K562 (cell line): ENCODE measurements around the gene FXYD4. TPM values are rescaled to one million over a fixed set of nuclear protein-coding genes. Genes with fewer than 3 reads are reported as not detected.

Experiments used
- ATAC-seq: fragments of 200-7000 bp; cut with Tn5 transposase; 3 replicates; pipeline ENCODE4 v1.9.1; 2020; ENCODE audit warnings: moderate library complexity
- BruUV-seq: library from RNA; stranded (reverse); fragments of 400-500 nt; replicated peaks from 2 replicates; lab custom pipeline; 2021; lab: Mats Ljungman, UMichigan
- CTCF ChIA-PET: fragments of 300-600 bp; formaldehyde crosslinking; extraction: SDS; loops from one replicate; lab custom pipeline; 2021; ENCODE audit warnings: low intra/inter-chr PET ratio; lab: Yijun Ruan, JAX
- POLR2A ChIA-PET: fragments of 300-600, 350-650 bp; sonication (Branson Sonifier 250); formaldehyde crosslinking; extraction: SDS; loops from one replicate; lab custom pipeline; 2021; ENCODE audit warnings: antibody characterized with exemption, inconsistent platforms; lab: Yijun Ruan, JAX
- DNase-seq, 4 experiments: peaks; one replicate each; pipeline versions ENCODE4 v3.0.0 to v3.0.0-alpha.2; 2011 to 2018; ENCODE audit warnings: low spot score in 3 of 4, mixed read lengths in 3 of 4; ENCODE audit errors: extremely low read depth in 1 of 4
- FAIRE-seq: peaks from 2 replicates; lab custom pipeline; 2011; peaks lifted over from hg19 to GRCh38; lab: Jason Lieb, UNC
- H2AFZ ChIP-seq: 2 replicates; pipeline ENCODE4 v1.6.0; 2011; ENCODE audit warnings: low read depth, low read length, control low read depth, inconsistent platforms
- H3K27ac ChIP-seq: fragments of 200-600 bp; 3 replicates; pipeline ENCODE4 v1.8.0; 2011; ENCODE audit warnings: low read depth, mild to moderate bottlenecking, control low read depth, inconsistent platforms, low read length, moderate library complexity, mixed read lengths; ENCODE audit errors: extremely low read depth
- H3K27me3 ChIP-seq, 2 experiments: fragments of 300-600 bp in 1 of 2; 2 replicates in 1 of 2; 3 replicates in 1 of 2; pipeline versions ENCODE4 v1.6.0 to v1.8.0; 2011; ENCODE audit warnings: inconsistent platforms in 2 of 2, low read length in 2 of 2, mild to moderate bottlenecking in 1 of 2, mixed read lengths in 1 of 2, moderate library complexity in 1 of 2; ENCODE audit not compliant: control insufficient read depth in 2 of 2, insufficient read depth in 2 of 2
- H3K36me3 ChIP-seq: fragments of 300-600 bp; 3 replicates; pipeline ENCODE4 v1.8.0; 2011; ENCODE audit warnings: mild to moderate bottlenecking, low read length, inconsistent platforms; ENCODE audit not compliant: control insufficient read depth, insufficient read depth
- H3K4me1 ChIP-seq, 2 experiments: fragments of 200-600 bp in 1 of 2; replicated peaks in 1 of 2; 2 replicates in 1 of 2; 3 replicates in 1 of 2; pipeline versions ENCODE4 v1.5.1 to v1.8.0; 2011; ENCODE audit warnings: inconsistent platforms in 2 of 2, low read length in 2 of 2, mild to moderate bottlenecking in 1 of 2, mixed read lengths in 1 of 2, moderate library complexity in 1 of 2; ENCODE audit not compliant: control insufficient read depth in 2 of 2, insufficient read depth in 2 of 2
- H3K4me2 ChIP-seq: 2 replicates; pipeline ENCODE4 v1.6.1; 2011; ENCODE audit warnings: low read length, control low read depth, inconsistent platforms, mixed read lengths; ENCODE audit not compliant: insufficient read depth
- H3K4me3 ChIP-seq: fragments of 200-600 bp; sonication (generic), shearing (Covaris generic); 2 replicates; pipeline ENCODE4 v1.5.1; 2016; ENCODE audit warnings: control low read depth, inconsistent platforms
- H3K79me2 ChIP-seq: fragments of 200-600 bp; 3 replicates; pipeline ENCODE4 v1.8.0; 2011; ENCODE audit warnings: low read length, inconsistent platforms; ENCODE audit not compliant: control insufficient read depth, insufficient read depth
- H3K9ac ChIP-seq, 2 experiments: 2 replicates each; pipeline versions ENCODE4 v1.6.0 to v1.6.1; 2011; ENCODE audit warnings: low read depth in 2 of 2, low read length in 2 of 2, control low read depth in 1 of 2, inconsistent platforms in 1 of 2, mild to moderate bottlenecking in 1 of 2, mixed read lengths in 1 of 2; ENCODE audit not compliant: insufficient read depth in 1 of 2
- H3K9me1 ChIP-seq: one replicate; pipeline ENCODE4 v1.6.0; 2011; ENCODE audit warnings: inconsistent platforms, mild to moderate bottlenecking, low read length, moderate library complexity; ENCODE audit not compliant: control insufficient read depth, insufficient read depth
- H3K9me3 ChIP-seq: replicated peaks from 2 replicates; pipeline ENCODE4 v1.5.1; 2011; ENCODE audit warnings: low read depth, low read length, inconsistent platforms; ENCODE audit not compliant: control insufficient read depth, insufficient read depth
- H4K20me1 ChIP-seq: replicated peaks from 2 replicates; pipeline ENCODE4 v1.6.1; 2011; ENCODE audit warnings: low read length, inconsistent platforms, mixed read lengths; ENCODE audit not compliant: control insufficient read depth, insufficient read depth
- CREBBP ChIP-seq: IDR thresholded peaks from one replicate; pipeline ENCODE4 v1.6.1; 2012; ENCODE audit warnings: low read depth, mild to moderate bottlenecking, control low read depth, inconsistent platforms, low read length
- FOXJ2 ChIP-seq: fragments of 200-800 bp; sonication (Bioruptor generic); IDR thresholded peaks from 2 replicates; pipeline ENCODE4 v1.6.1; 2016; ENCODE audit warnings: missing genetic modification characterization, missing compliant biosample characterization
- FOXM1 ChIP-seq, 2 experiments: fragments of 450-650 bp in 1 of 2; sonication (generic) in 1 of 2; formaldehyde crosslinking in 1 of 2; IDR thresholded peaks; 2 replicates each; pipeline versions ENCODE4 v1.6.1 to v1.9.0; 2017 to 2022; ENCODE audit warnings: low read depth in 2 of 2, mild to moderate bottlenecking in 2 of 2, missing genetic modification reagents in 1 of 2, moderate library complexity in 1 of 2
- GTF2F1 ChIP-seq: IDR thresholded peaks from 2 replicates; pipeline ENCODE4 v1.6.1; 2011; ENCODE audit warnings: low read depth, low read length, improper control_type of control experiment
- HCFC1 ChIP-seq: IDR thresholded peaks from 2 replicates; pipeline ENCODE4 v1.6.1; 2012; ENCODE audit warnings: low read depth, low read length, improper control_type of control experiment
- KLF1 ChIP-seq: fragments of 450-650 bp; IDR thresholded peaks from 2 replicates; pipeline ENCODE4 v1.6.1; 2016; ENCODE audit warnings: missing genetic modification characterization, missing compliant biosample characterization
- MLX ChIP-seq, 2 experiments: fragments of 450-650 bp in 1 of 2; sonication (generic) in 1 of 2; formaldehyde crosslinking; conservative IDR thresholded peaks; 2 replicates each; pipeline versions ENCODE4 v1.4.0 to v1.8.1; 2020 to 2022; ENCODE audit warnings: mild to moderate bottlenecking in 1 of 2, missing genetic modification reagents in 1 of 2
- NFE2 ChIP-seq: IDR thresholded peaks from 2 replicates; pipeline ENCODE4 v1.6.1; 2014; ENCODE audit warnings: antibody characterized with exemption, low read depth
- NR2C1 ChIP-seq, 2 experiments: fragments of 450-650 bp; IDR thresholded peaks; 2 replicates each; pipeline ENCODE4 v1.6.1; 2017; ENCODE audit warnings: mild to moderate bottlenecking in 2 of 2, antibody characterized with exemption in 1 of 2, inconsistent platforms in 1 of 2, missing compliant biosample characterization in 1 of 2, missing genetic modification characterization in 1 of 2
- RCOR1 ChIP-seq, 2 experiments: IDR thresholded peaks; 2 replicates each; pipeline ENCODE4 v1.6.1; 2012; ENCODE audit warnings: low read depth in 2 of 2, low read length in 2 of 2, borderline replicate concordance in 1 of 2, improper control_type of control experiment in 1 of 2
- ZEB2 ChIP-seq: fragments of 450-650 bp; IDR thresholded peaks from 2 replicates; pipeline ENCODE4 v1.6.1; 2016
- WGBS: fragments of 100-300 bp; shearing (Covaris generic); methylation state at CpG from one replicate; pipeline ENCODE4 v1.1.6; 2016; ENCODE audit warnings: low coverage, mixed read lengths; ENCODE audit not compliant: insufficient coverage; ENCODE audit errors: missing lambda C conversion rate; 5-methylcytosine and 5-hydroxymethylcytosine counted together
- in situ Hi-C: fragments of 300-500 bp; cut with MboI; formaldehyde crosslinking; loops from 4 replicates; pipeline ENCODE4 v1.15.0; 2018; ENCODE audit warnings: inconsistent platforms, mixed read lengths
- intact Hi-C: fragments of 100-400 bp; cut with micrococcal nuclease; formaldehyde crosslinking; loops from 2 replicates; pipeline ENCODE4 v1.14.2; 2022
- polyA plus RNA-seq, 8 experiments: library from polyadenylated mRNA; depleted of rRNA in 4 of 8; stranded (reverse) in 5 of 8; unstranded in 3 of 8; fragments of >200 nt; fragmentation: Nextera tagmentation in 2 of 8; fragmentation: Illumina TruSeq in 1 of 8; extraction: Ambion mirVana in 2 of 8; extraction: Trizol in 1 of 8; gene quantifications; 2 replicates each; pipeline versions ENCODE4 v1.2.1 to v1.2.3, GENCODE V29; 2011 to 2014; ENCODE audit warnings: inconsistent platforms in 1 of 8, missing spikeins in 1 of 8
- total RNA-seq, 7 experiments: library from RNA; depleted of rRNA in 6 of 7; stranded (reverse); fragments of >200 nt in 6 of 7; fragmentation: Illumina TruSeq in 2 of 7; extraction: Trizol in 2 of 7; gene quantifications; 2 replicates each; pipeline versions ENCODE4 v1.2.1 to v1.2.3, GENCODE V29; 2011 to 2021; ENCODE audit warnings: low replicate concordance in 1 of 7
- TF ChIP-seq, protein P1 (sequence below): sonication (generic); formaldehyde crosslinking; IDR thresholded peaks from 2 replicates; pipeline ENCODE4 v1.8.1; 2023; ENCODE audit warnings: mild to moderate bottlenecking, missing genetic modification reagents
- TF ChIP-seq, protein P2 (sequence below): fragments of 450-650 bp; IDR thresholded peaks from 2 replicates; pipeline ENCODE4 v1.7.1; 2018; ENCODE audit warnings: mild to moderate bottlenecking, low read depth; ENCODE audit not compliant: partially characterized antibody
- TF ChIP-seq, protein P3 (sequence below): fragments of 450-650 bp; IDR thresholded peaks from 2 replicates; pipeline ENCODE4 v1.6.1; 2014; ENCODE audit warnings: low read depth, mild to moderate bottlenecking, moderate library complexity, borderline replicate concordance

FXYD4 gene
- total and polyA plus RNA-seq, 9 of the 15 experiments (the other 6 are each of a cell fraction or from before 2014, with no cell fraction given): not detected

DNA sequence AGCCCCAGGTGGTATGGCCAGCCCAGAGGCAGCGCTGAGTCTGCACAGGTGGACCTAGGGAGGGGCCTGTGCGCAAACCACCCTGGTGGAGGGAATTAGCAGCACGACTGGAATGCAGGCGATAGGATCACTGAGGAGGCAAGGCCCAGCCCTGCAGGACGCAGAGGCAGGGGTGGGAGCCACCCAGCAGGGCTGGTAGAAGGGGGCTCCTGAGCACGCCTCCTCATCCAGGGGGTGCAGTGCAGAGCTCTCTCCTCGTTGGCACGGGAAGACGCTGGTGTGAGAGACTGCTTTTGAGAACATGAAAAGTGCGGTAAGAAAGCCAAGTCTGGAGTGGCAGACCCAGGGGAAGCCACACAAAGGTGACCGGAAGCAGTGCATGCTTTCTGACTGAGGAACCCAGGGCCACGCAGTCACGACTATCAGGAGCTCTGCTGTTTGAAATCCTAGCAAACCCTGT lies 6.0 kb downstream of the FXYD4 start:
- ATAC-seq (peak; percentile 84), DNase-seq (peak in 3 of 4 experiments; percentile 54 to 75 (median 67)), FAIRE-seq (no peak)
- H3K9me3 ChIP-seq: no peaks in the 10 kb centered on the region
- H3K9me1 ChIP-seq: no peaks in the 10 kb centered on the region
- peaks cover 0 to 12% of the 10 kb centered on the region in 2 experiments; a peak in 2 of 5 replicates for H3K27me3 ChIP-seq
- CTCF ChIA-PET: interaction anchor here (0.6 to 1.5 kb wide), 3 partner anchors 84 to 184 kb away, joined by 3 to 6 read pairs (median 3); no protein-coding TSS in a partner anchor
- H3K4me1 ChIP-seq: peaks cover 13 to 18% of the 10 kb centered on the region in 2 experiments; a peak in 4 of 5 replicates
- H3K4me2 ChIP-seq: no peak overlapping the region
- WGBS: 37% methylated on average over 13 of the region's 13 CpGs
- no peak overlapping the region for H3K4me3 ChIP-seq
- in situ Hi-C loops: no loop called here
- no peaks in the 10 kb centered on the region for H4K20me1 ChIP-seq
- no peak overlapping the region for H3K27ac ChIP-seq
- no peaks in the 10 kb centered on the region for H3K36me3 ChIP-seq
- intact Hi-C loops: no loop called here
- H2AFZ ChIP-seq: peak overlapping the region; percentile 29; the same call in 1 of the 2 replicates
- no TSS peak for BruUV-seq
- POLR2A ChIA-PET: interaction anchor here (0.7 to 1.3 kb wide), 3 partner anchors 8 to 632 kb away, joined by 3 to 6 read pairs (median 4); no protein-coding TSS in a partner anchor
- H3K9ac ChIP-seq: peak overlapping the region in 1 of 2 experiments; percentile 54; a peak in 1 of 4 replicates
- H3K79me2 ChIP-seq: no peaks in the 10 kb centered on the region
- TF ChIP-seq FOXJ2 (tag) (no peak), ZEB2 (peak; percentile 88), NFE2 (no peak), GTF2F1 (no peak), NR2C1 (IDR thresholded peaks at IDR 0.05) (no peak), NR2C1 (tag; IDR thresholded peaks at IDR 0.05) (no peak), MLX (CRISPR knock-in tag; conservative IDR thresholded peaks at IDR 0.05) (no peak), CREBBP (no peak), KLF1 (tag) (no peak), FOXM1 (IDR thresholded peaks at IDR 0.05; ENCODE audit: low read depth) (no peak), FOXM1 (CRISPR knock-in tag; IDR thresholded peaks at IDR 0.05; ENCODE audit: low read depth) (no peak), HCFC1 (0 out of 2 replicates have a peak, but pooled peaks have one; percentile 14), RCOR1 (IDR thresholded peaks at IDR 0.05; ENCODE audit: borderline replicate concordance in 1 of 2, low read depth in 2 of 2, low read length in 2 of 2) (peak in 1 of 2 experiments; percentile 77; a peak in 2 of 4 replicates)
- TF ChIP-seq, protein P1, sequence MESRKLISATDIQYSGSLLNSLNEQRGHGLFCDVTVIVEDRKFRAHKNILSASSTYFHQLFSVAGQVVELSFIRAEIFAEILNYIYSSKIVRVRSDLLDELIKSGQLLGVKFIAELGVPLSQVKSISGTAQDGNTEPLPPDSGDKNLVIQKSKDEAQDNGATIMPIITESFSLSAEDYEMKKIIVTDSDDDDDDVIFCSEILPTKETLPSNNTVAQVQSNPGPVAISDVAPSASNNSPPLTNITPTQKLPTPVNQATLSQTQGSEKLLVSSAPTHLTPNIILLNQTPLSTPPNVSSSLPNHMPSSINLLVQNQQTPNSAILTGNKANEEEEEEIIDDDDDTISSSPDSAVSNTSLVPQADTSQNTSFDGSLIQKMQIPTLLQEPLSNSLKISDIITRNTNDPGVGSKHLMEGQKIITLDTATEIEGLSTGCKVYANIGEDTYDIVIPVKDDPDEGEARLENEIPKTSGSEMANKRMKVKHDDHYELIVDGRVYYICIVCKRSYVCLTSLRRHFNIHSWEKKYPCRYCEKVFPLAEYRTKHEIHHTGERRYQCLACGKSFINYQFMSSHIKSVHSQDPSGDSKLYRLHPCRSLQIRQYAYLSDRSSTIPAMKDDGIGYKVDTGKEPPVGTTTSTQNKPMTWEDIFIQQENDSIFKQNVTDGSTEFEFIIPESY (CRISPR knock-in tag): 0 out of 2 replicates have a peak, but pooled peaks have one; percentile 29
- TF ChIP-seq, protein P2, sequence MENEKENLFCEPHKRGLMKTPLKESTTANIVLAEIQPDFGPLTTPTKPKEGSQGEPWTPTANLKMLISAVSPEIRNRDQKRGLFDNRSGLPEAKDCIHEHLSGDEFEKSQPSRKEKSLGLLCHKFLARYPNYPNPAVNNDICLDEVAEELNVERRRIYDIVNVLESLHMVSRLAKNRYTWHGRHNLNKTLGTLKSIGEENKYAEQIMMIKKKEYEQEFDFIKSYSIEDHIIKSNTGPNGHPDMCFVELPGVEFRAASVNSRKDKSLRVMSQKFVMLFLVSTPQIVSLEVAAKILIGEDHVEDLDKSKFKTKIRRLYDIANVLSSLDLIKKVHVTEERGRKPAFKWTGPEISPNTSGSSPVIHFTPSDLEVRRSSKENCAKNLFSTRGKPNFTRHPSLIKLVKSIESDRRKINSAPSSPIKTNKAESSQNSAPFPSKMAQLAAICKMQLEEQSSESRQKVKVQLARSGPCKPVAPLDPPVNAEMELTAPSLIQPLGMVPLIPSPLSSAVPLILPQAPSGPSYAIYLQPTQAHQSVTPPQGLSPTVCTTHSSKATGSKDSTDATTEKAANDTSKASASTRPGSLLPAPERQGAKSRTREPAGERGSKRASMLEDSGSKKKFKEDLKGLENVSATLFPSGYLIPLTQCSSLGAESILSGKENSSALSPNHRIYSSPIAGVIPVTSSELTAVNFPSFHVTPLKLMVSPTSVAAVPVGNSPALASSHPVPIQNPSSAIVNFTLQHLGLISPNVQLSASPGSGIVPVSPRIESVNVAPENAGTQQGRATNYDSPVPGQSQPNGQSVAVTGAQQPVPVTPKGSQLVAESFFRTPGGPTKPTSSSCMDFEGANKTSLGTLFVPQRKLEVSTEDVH: no peak
- TF ChIP-seq, protein P3, sequence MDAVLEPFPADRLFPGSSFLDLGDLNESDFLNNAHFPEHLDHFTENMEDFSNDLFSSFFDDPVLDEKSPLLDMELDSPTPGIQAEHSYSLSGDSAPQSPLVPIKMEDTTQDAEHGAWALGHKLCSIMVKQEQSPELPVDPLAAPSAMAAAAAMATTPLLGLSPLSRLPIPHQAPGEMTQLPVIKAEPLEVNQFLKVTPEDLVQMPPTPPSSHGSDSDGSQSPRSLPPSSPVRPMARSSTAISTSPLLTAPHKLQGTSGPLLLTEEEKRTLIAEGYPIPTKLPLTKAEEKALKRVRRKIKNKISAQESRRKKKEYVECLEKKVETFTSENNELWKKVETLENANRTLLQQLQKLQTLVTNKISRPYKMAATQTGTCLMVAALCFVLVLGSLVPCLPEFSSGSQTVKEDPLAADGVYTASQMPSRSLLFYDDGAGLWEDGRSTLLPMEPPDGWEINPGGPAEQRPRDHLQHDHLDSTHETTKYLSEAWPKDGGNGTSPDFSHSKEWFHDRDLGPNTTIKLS: no peak
